GM19043 (cell line): ENCODE data around the gene KIF7.
"Not testable (repeated sequence)": the region's sequence is repeated elsewhere in the genome, so short reads cannot be mapped to it uniquely, and the experiment has no call there.

Experiments
- ATAC-seq: cut with Tn5 transposase; IDR thresholded peaks from one replicate; pipeline ENCODE4 v1.9.1; 2021; ENCODE audit warnings: low read depth; ENCODE audit not compliant: unreplicated experiment

The KIF7 gene

DNA sequence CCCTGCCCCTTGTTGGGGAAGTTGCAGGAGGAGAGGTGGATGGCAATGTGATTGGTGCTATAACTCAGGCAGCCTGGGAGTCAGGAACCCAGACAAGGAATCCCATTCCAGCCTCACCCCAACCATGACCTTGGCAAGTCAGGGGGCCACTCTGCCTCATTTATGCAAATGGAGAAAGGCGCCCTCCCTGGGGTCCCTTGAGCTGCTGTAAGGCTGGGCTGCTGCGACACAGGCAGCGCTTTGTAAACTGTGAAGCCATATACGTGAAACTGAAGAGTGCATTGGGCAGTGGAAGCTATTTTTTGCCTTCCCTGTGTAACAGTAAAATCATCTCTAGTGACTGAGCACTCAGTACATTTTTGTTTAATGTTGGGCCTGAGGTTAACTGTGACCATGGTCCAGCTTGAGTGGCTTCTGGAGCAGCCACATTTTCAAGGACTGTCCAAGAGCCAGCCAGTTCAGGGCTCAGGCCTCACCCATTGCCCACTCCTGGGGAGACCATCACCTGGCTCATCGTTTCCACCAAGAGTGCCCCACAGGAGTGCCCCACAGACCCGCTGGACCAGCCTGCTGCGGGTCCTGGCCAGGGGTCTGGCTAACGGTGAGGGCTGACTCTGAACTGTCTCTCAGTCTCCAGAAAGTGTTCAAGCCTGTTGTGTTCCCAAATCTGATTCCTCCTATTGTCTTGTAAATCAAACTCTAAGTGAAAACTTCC is 27.9 kb downstream of the KIF7 start:
- no peak for ATAC-seq

DNA sequence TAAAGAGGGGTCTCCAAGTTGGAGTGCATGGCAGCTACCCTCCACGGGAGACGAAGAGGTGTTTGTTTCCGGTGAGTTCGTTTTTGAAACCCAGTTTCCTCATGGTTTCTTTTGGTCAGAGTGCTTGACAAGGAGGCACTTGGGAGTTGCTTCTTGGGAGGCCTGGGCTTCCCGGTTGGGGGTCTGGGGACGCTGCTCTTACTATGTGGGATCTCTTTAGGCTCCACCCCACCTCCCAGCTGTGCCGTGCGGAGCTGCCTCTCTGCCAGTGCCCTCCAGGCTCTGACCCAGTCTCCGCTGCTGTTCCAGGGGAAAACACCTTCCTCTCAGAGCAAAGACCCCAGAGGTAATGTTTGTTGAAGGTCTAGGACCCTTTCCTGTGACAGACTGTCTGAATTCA is 29.6 kb downstream of the KIF7 start:
- ATAC-seq = no peak

DNA sequence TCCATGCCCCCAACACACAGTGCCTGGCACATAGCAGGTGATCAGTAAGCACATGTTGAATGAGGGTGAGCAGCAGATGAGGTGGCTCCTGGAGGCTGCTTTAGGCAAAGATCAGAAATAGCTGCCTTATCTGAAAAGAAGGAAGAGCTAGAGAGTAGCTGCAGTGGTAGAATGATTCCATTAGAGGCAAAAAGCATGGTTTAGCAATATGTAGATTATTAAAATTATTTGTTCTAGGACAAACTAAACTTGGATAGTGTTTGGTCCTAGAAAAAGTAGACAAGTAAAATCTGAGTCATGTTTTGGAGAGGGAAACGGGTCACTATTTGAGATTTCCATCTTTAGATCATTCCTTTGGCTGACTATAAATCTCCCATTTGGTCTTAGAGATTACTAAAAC is 32.1 kb downstream of the KIF7 start:
- ATAC-seq = no peak

DNA sequence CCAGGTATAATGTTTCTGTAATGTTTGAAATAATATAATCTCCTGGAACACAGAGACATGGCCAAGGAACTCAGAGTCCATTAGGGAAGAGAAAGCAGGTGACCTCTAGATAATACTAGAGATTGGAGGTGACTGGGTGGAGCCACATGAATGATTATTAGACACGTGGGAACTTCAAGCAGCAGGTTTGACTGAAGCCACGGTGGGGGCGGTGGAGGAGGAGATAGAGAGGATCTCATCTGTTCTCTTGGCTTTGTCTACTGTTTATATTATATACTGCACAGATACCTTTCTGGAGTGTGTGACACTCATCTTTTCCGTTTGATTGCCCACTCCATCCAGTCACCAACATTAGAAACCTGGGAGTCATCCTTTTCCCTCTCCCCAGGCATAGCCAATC is 33.7 kb downstream of the KIF7 start:
- ATAC-seq = no peak

DNA sequence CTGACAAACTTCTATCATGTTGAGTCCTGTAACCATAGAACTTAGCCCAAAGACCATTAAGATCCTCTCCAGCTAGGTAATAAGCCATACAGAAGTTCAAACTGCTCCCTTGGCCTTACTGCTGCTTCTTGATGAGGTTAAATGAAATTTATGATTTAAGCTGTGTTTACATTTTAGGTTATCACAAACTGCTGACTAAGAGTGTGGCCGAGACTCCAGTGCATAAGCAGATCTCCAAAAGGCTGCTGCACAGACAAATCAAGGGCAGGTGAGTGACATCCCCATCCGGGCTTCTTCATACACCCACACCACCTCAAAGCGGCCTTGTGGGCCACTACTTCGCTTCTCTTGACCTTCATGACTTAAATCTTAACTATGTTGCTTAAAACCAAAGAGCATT is 39.0 kb downstream of the KIF7 start:
- no peak for ATAC-seq

DNA sequence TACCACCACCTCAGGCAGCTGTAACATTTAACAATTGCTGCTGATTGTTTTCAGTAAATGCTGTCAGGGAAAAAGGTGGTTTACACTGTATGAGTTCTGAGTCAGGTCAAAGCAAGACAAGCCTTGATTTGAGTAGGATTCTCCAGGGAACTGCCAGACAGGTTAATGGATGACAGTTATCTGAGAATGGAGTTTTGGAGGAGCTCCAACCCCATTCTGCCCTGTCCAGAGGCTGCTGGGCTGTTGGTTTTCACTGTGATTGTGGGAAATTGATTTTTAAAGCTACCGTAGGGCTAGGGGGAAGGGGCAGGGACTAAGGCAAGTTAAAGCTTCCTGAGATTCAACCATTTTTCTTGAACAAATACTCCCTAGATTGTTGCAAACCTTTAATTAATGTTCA is 40.1 kb downstream of the KIF7 start:
- no peak for ATAC-seq

DNA sequence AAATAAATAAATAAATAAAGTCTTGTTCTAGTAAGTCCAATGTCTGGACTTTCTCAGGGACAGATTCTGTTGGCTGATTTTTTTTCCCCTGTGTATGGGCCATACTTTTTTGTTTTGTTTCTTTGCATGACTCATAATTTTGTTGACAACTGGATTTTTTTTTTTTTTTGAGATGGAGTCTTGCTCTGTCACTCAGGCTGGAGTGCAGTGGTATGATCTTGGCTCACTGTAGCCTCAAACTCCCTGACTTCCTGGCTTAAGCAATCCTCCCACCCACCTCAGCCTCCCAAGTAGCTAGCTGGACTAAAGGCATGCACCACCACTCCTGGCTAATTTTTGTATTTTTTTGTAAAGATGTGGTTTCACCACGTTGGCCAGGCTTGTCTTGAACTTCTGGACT is 41.1 kb downstream of the KIF7 start:
- ATAC-seq = no peak

DNA sequence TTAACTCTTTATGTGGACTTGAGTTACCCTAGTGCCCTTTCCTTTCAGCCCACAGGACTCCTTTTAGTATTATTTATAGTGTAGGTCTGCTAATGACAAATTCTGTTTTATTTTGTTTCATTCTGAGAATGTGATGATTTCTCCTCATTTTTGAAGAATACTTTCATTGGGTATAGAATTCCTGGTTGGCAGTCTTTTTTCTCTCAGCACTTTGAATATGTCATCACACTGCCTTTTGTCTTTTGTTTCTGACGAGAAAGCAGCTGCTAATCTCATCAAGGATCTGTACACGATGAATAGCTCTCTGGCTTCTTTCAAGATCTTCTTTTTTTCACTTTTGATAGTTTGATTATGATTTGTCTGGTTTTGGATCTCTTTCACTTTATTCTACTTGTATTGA is 42.2 kb downstream of the KIF7 start:
- no peak for ATAC-seq

DNA sequence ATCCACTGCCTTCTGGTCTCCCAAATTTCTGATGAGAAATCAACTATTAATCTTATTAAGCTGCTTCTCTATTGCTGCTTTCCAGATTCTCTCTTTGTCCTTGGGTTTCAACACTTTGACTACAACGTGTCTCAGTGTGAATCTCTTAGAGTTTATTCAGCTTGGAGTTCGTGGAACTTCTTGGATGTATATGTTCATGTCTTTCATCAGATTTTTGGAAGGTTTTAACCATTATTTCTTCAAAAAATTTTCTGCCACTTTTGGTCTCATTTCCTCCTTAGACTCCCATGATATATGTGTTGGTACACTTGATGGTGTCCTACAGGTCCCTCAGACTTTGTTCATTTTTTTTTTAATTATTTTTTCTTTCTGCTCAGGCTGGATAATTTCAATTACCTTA is 44.0 kb downstream of the KIF7 start:
- no peak for ATAC-seq

DNA sequence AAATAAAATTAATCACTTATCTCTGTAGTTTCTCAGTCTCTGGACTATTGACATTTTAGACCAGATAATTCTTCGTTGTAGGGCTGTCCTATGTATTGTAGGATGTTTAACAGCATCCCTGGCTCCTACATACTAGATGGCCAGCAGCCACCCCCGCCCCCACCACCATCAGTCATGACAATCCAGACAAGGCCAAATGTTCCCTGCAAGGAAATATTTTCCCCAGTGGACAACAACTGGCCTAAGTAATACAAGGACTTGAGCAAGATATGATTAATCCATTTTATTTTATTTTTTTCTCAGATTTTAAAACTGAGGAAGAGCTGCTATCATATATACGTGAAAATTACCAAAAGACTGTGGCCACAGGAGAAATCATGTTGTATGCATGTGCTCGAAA is 56.2 kb downstream of the KIF7 start:
- ATAC-seq = no peak

DNA sequence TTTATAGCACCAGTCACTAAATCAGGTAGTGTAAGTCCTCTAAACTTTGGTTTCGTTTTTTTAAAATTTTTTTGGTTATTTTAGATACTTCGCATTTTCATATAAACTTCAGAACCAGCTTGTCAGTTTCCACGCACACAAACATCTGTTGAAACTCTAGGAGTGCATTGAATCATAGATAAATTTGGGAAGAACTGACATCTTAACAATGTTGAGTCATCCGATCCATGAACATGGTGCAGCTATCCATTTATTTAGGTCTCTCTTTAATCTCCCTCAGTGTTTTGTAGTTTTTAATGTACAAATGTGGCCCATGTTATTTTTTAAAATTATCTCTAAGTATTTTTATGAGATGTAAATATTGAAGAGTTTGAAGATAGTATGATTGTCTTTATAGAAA is 62.2 kb downstream of the KIF7 start:
- no peak for ATAC-seq

DNA sequence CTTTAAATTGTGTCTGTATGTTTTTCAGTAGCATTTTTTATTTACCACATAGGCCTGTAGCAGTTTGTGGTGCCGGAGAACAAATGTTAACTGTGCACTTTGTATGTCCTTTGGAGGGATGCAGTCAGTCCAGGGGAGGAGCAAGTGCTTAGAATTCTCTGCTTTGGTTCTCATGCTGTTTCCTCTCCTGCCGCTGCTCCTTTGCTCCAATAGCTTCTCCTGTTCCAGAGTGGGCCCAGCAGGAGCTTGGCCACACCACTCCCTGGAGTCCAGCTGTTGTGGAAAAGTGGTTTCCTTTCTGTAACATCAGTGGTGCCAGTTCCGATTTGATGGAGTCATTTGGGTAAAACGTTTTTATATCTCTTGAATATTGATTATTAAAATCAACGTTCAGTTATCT is 63.4 kb downstream of the KIF7 start:
- no peak for ATAC-seq

DNA sequence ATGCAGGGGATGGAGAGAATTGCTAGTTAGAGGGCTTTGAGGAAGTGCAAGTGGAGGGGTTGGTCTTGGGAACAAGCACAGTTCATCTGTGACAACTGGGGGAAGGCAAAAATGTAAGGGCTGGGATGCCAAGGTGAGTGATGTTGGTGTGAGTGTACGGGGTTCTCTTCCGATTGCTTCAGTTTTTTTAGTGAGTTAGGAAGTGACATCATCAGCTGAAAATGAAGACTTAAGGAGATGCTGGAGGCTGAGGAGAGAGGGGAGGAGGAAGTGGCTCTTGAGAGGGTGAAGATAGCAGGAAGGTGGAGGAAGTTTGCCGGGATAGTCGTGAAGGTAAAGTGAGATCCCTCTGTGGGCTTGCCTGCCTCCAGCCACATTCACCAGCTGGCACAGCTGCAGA is 67.3 kb downstream of the KIF7 start:
- ATAC-seq = no peak

DNA sequence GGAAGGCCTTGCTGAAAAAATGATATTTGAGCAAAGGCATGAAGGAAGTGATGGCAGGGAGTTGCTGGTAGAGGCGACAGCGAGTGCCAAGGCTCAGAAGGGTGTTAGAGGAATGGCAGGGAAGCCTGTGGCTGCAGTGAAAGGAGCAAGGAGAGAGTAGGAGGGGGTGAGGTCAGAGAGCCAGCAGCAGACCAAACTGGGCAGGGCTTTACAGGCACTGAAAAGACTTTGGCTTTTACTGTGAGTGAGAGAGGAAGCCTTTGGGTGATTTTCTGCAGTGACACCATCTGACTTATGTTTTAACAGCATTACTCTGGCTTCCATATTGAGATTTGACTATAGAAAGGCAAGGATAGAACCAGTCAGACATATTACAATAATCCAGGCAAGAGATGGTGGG is 68.6 kb downstream of the KIF7 start:
- ATAC-seq = no peak

DNA sequence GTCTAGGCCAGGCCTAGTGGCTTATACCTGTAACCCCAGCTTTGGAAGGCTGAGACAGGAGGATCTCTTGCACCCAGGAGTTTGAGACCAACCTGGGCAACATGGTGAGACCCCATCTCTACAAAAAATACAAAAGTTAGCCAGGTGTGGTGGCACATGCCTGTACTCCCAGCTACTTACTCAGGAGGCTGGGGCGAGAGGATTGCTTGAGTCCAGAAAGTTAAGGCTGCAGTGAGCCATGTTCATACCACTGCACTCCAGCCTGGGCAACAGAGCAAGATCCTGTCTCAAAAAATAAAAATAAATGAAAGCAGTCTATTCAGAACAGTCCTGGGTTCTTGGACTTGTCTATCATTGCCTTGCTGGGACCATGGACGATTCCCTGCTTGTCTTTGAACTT is 74.5 kb downstream of the KIF7 start:
- not testable (repeated sequence) for ATAC-seq

DNA sequence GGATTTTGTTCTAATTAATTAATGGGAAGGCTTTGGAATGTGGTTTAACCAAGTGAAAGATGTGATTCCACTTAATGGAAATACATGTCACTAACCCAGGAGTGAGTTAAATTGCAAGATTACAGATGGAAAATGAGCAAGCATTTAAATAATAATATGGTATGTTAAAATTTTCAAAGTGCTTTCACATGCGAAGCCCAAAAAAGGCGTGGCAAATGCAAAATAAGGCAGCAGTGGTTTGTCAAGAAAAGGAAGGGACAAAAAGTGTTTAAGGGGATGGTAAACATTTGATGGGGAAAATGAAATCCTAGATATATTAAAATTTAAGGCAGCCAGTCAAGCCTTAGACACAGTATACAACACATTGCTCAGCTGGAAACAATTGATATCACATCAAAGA is 77.1 kb downstream of the KIF7 start:
- no peak for ATAC-seq
